Hepatocyte (in vitro differentiated cells): ENCODE measurements around the gene PCDHB4. TPM values are rescaled to one million over a fixed set of nuclear protein-coding genes. Genes with fewer than 3 reads are reported as not detected.
A peak's percentile ranks its signal among the peaks of the same experiment; 100 is the strongest.
"Not testable (repeated sequence)": the region's sequence is repeated elsewhere in the genome, so short reads cannot be mapped to it uniquely, and the experiment has no call there.

Source experiments
- DNase-seq: peaks from one replicate; pipeline ENCODE4 v3.0.0-alpha.2; 2016; ENCODE audit warnings: low spot score
- H2AFZ ChIP-seq: fragments of 200-600 bp; sonication (generic); 2 replicates; pipeline ENCODE4 v1.6.0; 2016; ENCODE audit warnings: antibody characterized with exemption, mild to moderate bottlenecking
- H3K27ac ChIP-seq: fragments of 200-600 bp; sonication (generic); 2 replicates; pipeline ENCODE4 v1.5.1; 2016; ENCODE audit warnings: mild to moderate bottlenecking
- H3K27me3 ChIP-seq: fragments of 200-600 bp; sonication (generic); 2 replicates; pipeline ENCODE4 v1.6.1; 2016
- H3K36me3 ChIP-seq: fragments of 200-600 bp; sonication (generic); replicated peaks from 2 replicates; pipeline ENCODE4 v1.5.1; 2016; ENCODE audit warnings: low read depth; ENCODE audit not compliant: insufficient read depth
- H3K4me1 ChIP-seq: fragments of 200-600 bp; sonication (generic); 2 replicates; pipeline ENCODE4 v1.5.1; 2016; ENCODE audit warnings: mild to moderate bottlenecking, moderate library complexity; ENCODE audit not compliant: insufficient read depth
- H3K4me2 ChIP-seq: fragments of 200-600 bp; sonication (generic); 2 replicates; pipeline ENCODE4 v1.6.0; 2016
- H3K4me3 ChIP-seq: fragments of 200-600 bp; sonication (generic); 2 replicates; pipeline ENCODE4 v1.5.1; 2016; ENCODE audit warnings: mild to moderate bottlenecking
- H3K79me2 ChIP-seq: fragments of 200-600 bp; sonication (generic); 2 replicates; pipeline ENCODE4 v1.6.0; 2017; ENCODE audit warnings: mild to moderate bottlenecking
- H3K9me2 ChIP-seq: fragments of 200-600 bp; sonication (generic); replicated peaks from 2 replicates; pipeline ENCODE4 v1.6.0; 2017; ENCODE audit warnings: mild to moderate bottlenecking; ENCODE audit not compliant: insufficient read depth
- H3K9me3 ChIP-seq: fragments of 200-600 bp; sonication (generic); 2 replicates; pipeline ENCODE4 v1.5.1; 2016; ENCODE audit warnings: low read depth, mild to moderate bottlenecking
- H4K20me1 ChIP-seq: fragments of 200-600 bp; sonication (generic); 2 replicates; pipeline ENCODE4 v1.6.0; 2016; ENCODE audit warnings: mild to moderate bottlenecking; ENCODE audit not compliant: insufficient read depth, poor library complexity, severe bottlenecking
- CTCF ChIP-seq: fragments of 200-600 bp; sonication (generic); IDR thresholded peaks from 2 replicates; pipeline ENCODE4 v1.5.1; 2016; ENCODE audit warnings: antibody characterized with exemption, mild to moderate bottlenecking; ENCODE audit not compliant: poor library complexity
- EZH2 ChIP-seq: fragments of 200-600 bp; sonication (generic); IDR thresholded peaks from 2 replicates; pipeline ENCODE4 v1.6.1; 2016; ENCODE audit warnings: antibody characterized with exemption, mild to moderate bottlenecking, borderline replicate concordance
- EZH2phosphoT487 ChIP-seq: fragments of 200-600 bp; sonication (generic); IDR thresholded peaks from one replicate; pipeline ENCODE4 v1.6.1; 2018; ENCODE audit warnings: antibody characterized with exemption, mild to moderate bottlenecking, low read depth, moderate library complexity; ENCODE audit not compliant: unreplicated experiment, severe bottlenecking
- WGBS: methylation state at CpG from one replicate; pipeline ENCODE4 v1.1.6; 2016; ENCODE audit warnings: low lambda C conversion rate; ENCODE audit errors: missing lambda C conversion rate; 5-methylcytosine and 5-hydroxymethylcytosine counted together
- polyA plus RNA-seq: library from polyadenylated mRNA; unstranded; fragments of >200 nt; fragmentation: Nextera tagmentation; extraction: Ambion mirVana; gene quantifications from 2 replicates; pipeline ENCODE4 v1.2.1, GENCODE V29; 2016
- total RNA-seq: library from RNA; depleted of rRNA; stranded (reverse); fragments of >200 nt; gene quantifications from 2 replicates; pipeline ENCODE4 v1.2.3, GENCODE V29; 2014

Gene PCDHB4
- total and polyA plus RNA-seq, 2 experiments from 2014 or later = 0.29 to 2.5 TPM

DNA sequence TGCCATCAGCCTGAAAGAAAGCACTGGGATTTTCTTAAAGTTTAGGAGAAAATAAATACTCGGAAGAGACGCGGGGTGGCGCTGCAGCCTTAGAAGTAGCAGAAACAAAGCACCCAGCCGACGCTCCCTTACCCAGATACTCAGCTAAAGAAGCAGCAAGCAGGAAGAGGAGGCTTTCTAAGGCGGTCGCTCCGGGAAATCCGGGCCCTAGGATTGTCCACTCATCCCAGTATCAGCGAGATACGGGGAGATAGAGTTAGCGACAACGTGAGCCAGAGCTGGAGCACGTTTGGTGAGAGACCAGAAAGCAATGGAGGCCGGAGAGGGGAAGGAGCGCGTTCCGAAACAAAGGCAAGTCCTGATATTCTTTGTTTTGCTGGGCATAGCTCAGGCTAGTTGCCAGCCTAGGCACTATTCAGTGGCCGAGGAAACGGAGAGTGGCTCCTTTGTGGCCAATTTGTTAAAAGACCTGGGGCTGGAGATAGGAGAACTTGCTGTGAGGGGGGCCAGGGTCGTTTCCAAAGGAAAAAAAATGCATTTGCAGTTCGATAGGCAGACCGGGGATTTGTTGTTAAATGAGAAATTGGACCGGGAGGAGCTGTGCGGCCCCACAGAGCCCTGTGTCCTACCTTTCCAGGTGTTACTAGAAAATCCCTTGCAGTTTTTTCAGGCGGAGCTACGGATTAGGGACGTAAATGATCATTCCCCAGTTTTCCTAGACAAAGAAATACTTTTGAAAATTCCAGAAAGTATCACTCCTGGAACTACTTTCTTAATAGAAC is 26.9 kb upstream of the PCDHB4 start, which contains the start of gene PCDHB2:
PCDHB2 (plus strand) TSS at position 135 of the 782 bp plus-strand sequence; CDS start at position 311, 176 bp downstream.
- H3K4me1 ChIP-seq = no peaks in the 10 kb centered on the region
- no peaks in the 10 kb centered on the region for H4K20me1 ChIP-seq
- WGBS = 4% methylated on average over 29 of the region's 29 CpGs
- peak; percentile 93 for DNase-seq
- H3K9me2 ChIP-seq = no peaks in the 10 kb centered on the region
- H2AFZ ChIP-seq = peak within 1 kb of the TSS; percentile 72
- H3K9me3 ChIP-seq = peaks cover 25% of the 10 kb centered on the region
- peak within 1 kb of the TSS; percentile 62 for H3K4me3 ChIP-seq
- H3K36me3 ChIP-seq = peaks cover 7% of the 10 kb centered on the region
- H3K79me2 ChIP-seq = peaks cover 27% of the 10 kb centered on the region
- H3K27ac ChIP-seq = peak within 1 kb of the TSS; percentile 93
- TF ChIP-seq EZH2phosphoT487 (no peak), CTCF (peak; percentile 80)
- peak within 1 kb of the TSS; percentile 72 for H3K4me2 ChIP-seq
- H3K27me3 ChIP-seq = no peaks in the 10 kb centered on the region

DNA sequence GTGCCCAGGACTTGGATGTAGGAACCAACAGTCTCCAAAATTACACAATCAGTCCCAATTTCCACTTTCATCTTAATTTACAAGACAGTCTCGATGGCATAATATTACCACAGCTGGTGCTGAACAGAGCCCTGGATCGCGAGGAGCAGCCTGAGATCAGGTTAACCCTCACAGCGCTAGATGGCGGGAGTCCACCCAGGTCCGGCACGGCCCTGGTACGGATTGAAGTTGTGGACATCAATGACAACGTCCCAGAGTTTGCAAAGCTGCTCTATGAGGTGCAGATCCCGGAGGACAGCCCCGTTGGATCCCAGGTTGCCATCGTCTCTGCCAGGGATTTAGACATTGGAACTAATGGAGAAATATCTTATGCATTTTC is 26.4 kb upstream of the PCDHB4 start:
- Histone ChIP-seq H3K4me3 (peak overlapping the region; percentile 62), H3K4me1 (no peaks in the 10 kb centered on the region), H2AFZ (peak overlapping the region; percentile 72), H3K4me2 (peak overlapping the region; percentile 72), H3K36me3 (peaks cover 13% of the 10 kb centered on the region), H3K27ac (peak overlapping the region; percentile 93), H3K27me3 (no peaks in the 10 kb centered on the region), H4K20me1 (no peaks in the 10 kb centered on the region), H3K9me2 (no peaks in the 10 kb centered on the region), H3K9me3 (peaks cover 29% of the 10 kb centered on the region), H3K79me2 (peaks cover 29% of the 10 kb centered on the region)
- 75% methylated on average over 12 of the region's 12 CpGs for WGBS
- TF ChIP-seq EZH2 = no peak
- TF ChIP-seq EZH2phosphoT487 = no peak
- no peak for TF ChIP-seq CTCF
- peak; percentile 5 for DNase-seq

DNA sequence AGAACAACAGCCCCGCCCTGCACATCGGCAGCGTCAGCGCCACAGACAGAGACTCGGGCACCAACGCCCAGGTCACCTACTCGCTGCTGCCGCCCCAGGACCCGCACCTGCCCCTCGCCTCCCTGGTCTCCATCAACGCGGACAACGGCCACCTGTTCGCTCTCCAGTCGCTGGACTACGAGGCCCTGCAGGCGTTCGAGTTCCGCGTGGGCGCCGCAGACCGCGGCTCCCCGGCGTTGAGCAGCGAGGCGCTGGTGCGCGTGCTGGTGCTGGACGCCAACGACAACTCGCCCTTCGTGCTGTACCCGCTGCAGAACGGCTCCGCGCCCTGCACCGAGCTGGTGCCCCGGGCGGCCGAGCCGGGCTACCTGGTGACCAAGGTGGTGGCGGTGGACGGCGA is 25.4 kb upstream of the PCDHB4 start:
- 97% methylated on average over 31 of the region's 46 CpGs for WGBS
- H3K27me3 ChIP-seq = not testable (repeated sequence)
- peaks cover 29% of the 10 kb centered on the region for H3K79me2 ChIP-seq

DNA sequence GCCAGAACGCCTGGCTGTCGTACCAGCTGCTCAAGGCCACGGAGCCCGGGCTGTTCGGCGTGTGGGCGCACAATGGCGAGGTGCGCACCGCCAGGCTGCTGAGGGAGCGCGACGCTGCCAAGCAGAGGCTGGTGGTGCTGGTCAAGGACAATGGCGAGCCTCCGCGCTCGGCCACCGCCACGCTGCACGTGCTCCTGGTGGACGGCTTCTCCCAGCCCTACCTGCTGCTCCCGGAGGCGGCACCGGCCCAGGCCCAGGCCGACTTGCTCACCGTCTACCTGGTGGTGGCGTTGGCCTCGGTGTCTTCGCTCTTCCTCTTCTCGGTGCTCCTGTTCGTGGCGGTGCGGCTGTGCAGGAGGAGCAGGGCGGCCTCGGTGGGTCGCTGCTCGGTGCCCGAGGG is 25.0 kb upstream of the PCDHB4 start:
- Histone ChIP-seq H3K36me3 (peaks cover 15% of the 10 kb centered on the region), H3K9me3 (peaks cover 34% of the 10 kb centered on the region), H3K79me2 (peaks cover 29% of the 10 kb centered on the region)
- DNase-seq, H3K4me2 ChIP-seq, H3K4me1 ChIP-seq, H4K20me1 ChIP-seq, H3K4me3 ChIP-seq, H2AFZ ChIP-seq, H3K27me3 ChIP-seq, H3K9me2 ChIP-seq, H3K27ac ChIP-seq: not testable (repeated sequence)
- over 99% methylated on average over 33 of the region's 38 CpGs for WGBS

More for the DNA sequence above, 25.4 kb upstream of the PCDHB4 start:
- peaks cover 15% of the 10 kb centered on the region for H3K36me3 ChIP-seq
- H3K4me1 ChIP-seq, H3K9me2 ChIP-seq, H2AFZ ChIP-seq, DNase-seq, H3K27ac ChIP-seq, H3K4me2 ChIP-seq, H3K4me3 ChIP-seq, H4K20me1 ChIP-seq: not testable (repeated sequence)
- peaks cover 34% of the 10 kb centered on the region for H3K9me3 ChIP-seq
